H1 (cell line): ENCODE results near the gene ENDOD1. TPM values are rescaled to one million over a fixed set of nuclear protein-coding genes. Genes with fewer than 3 reads are reported as not detected.

Experiments
- BCL11A ChIP-seq, 2 experiments: IDR thresholded peaks; one replicate each; pipeline ENCODE4 v1.6.1; 2011; ENCODE audit warnings: low read depth in 2 of 2, low read length in 2 of 2, mild to moderate bottlenecking in 2 of 2
- CTCF ChIP-seq, 3 experiments: IDR thresholded peaks; 1 replicate in 2 of 3; 2 replicates in 1 of 3; pipeline versions ENCODE4 v1.5.1 to v1.6.1; 2011; ENCODE audit warnings: low read length in 3 of 3, mild to moderate bottlenecking in 3 of 3, inconsistent platforms in 2 of 3, low read depth in 1 of 3, moderate library complexity in 1 of 3; ENCODE audit not compliant: insufficient read depth in 1 of 3; ENCODE audit errors: control extremely low read depth in 1 of 3
- GTF2F1 ChIP-seq: IDR thresholded peaks from 2 replicates; pipeline ENCODE4 v1.6.1; 2012; ENCODE audit warnings: low read depth, low read length, improper control_type of control experiment, borderline replicate concordance
- SRF ChIP-seq: IDR thresholded peaks from 2 replicates; pipeline ENCODE4 v1.6.1; 2011; ENCODE audit warnings: mild to moderate bottlenecking, low read depth, low read length, moderate library complexity
- TEAD4 ChIP-seq: IDR thresholded peaks from 2 replicates; pipeline ENCODE4 v1.6.1; 2012; ENCODE audit warnings: low read depth, low read length, inconsistent platforms, mixed read lengths
- polyA plus RNA-seq, 7 experiments: library from polyadenylated mRNA; depleted of rRNA in 3 of 7; stranded (reverse) in 5 of 7; unstranded in 2 of 7; fragments of >200 nt in 5 of 7; fragments of 200-250 nt in 2 of 7; gene quantifications; 1 replicate in 5 of 7; 2 replicates in 1 of 7; 4 replicates in 1 of 7; pipeline versions ENCODE4 v1.2.1 to v1.2.3, GENCODE V29; 2011 to 2013; ENCODE audit warnings: missing spikeins in 2 of 7, mixed read lengths in 2 of 7
- total RNA-seq: library from RNA; stranded (reverse); fragmentation: NEBNext Ultra II Directional; extraction: Animal tissue kit (Norgen Biotek cat#: 25700); gene quantifications from 2 replicates; pipeline ENCODE4 v1.2.1, GENCODE V29; 2021

Gene ENDOD1
- total and polyA plus RNA-seq, 2 of the 8 experiments (the other 6 are each of a cell fraction or from before 2014, with no cell fraction given): 1.2 to 2.5 TPM

GRCh38 chr11:95108159-95108611 lies 18.5 kb downstream of the ENDOD1 start (continued):
- no peak for TF ChIP-seq GTF2F1
- TF ChIP-seq BCL11A (IDR thresholded peaks at IDR 0.05; ENCODE audit: low read depth in 2 of 2, low read length in 2 of 2): no peak
- no peak for TF ChIP-seq SRF
- no peak for TF ChIP-seq CTCF (IDR thresholded peaks at IDR 0.05; ENCODE audit: control extremely low read depth in 1 of 3, insufficient read depth in 1 of 3, low read depth in 1 of 3, low read length in 3 of 3)
- no peak for TF ChIP-seq TEAD4
